KG1 (cell line): ENCODE data around the gene SLC16A6.
"Not testable (repeated sequence)": the region's sequence is repeated elsewhere in the genome, so short reads cannot be mapped to it uniquely, and the experiment has no call there.

ENCODE experiments used
- DNase-seq: peaks from one replicate; lab custom pipeline; 2025; lab: John Stamatoyannopoulos, UW

The SLC16A6 gene

DNA sequence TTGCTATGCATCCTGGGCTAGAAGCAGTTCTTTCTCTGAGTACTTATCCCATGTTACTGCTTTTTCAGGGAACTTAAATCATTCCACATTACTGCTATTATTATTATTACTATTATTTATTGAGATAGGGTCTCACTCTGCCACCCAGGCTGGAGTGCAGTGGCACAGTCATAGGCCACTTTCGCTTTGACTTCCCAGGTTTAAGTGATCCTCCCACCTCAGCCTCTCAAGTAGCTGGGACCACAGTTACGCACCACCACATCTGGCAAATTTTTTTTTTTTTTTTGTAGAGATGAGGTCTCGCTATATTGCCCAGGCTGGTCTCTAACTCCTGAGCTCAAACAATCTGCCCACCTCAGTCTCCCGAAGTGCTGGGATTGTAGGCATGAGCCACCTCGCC lies 71.5 kb downstream of the SLC16A6 start:
- not testable (repeated sequence) for DNase-seq
